Transverse colon (tissue), 3 donors: ENCODE results near the gene PRDX2.

Experiments used
- POLR2A ChIP-seq: fragments of 450-650 bp; IDR thresholded peaks from one replicate; pipeline ENCODE4 v1.6.1; 2016; ENCODE audit warnings: antibody characterized with exemption, mild to moderate bottlenecking, moderate library complexity
- TF ChIP-seq, protein P1 (sequence below), 5 experiments: fragments of 200-600 bp in 3 of 5; fragments of 450-650 bp in 2 of 5; sonication (generic) in 3 of 5; IDR thresholded peaks; 1 replicate in 2 of 5; 2 replicates in 3 of 5; pipeline ENCODE4 v1.5.1; 2016 to 2017; ENCODE audit warnings: antibody characterized with exemption in 5 of 5, inconsistent platforms in 3 of 5, mild to moderate bottlenecking in 2 of 5, moderate library complexity in 1 of 5

- no peak for TF ChIP-seq POLR2A
- TF ChIP-seq, protein P1, sequence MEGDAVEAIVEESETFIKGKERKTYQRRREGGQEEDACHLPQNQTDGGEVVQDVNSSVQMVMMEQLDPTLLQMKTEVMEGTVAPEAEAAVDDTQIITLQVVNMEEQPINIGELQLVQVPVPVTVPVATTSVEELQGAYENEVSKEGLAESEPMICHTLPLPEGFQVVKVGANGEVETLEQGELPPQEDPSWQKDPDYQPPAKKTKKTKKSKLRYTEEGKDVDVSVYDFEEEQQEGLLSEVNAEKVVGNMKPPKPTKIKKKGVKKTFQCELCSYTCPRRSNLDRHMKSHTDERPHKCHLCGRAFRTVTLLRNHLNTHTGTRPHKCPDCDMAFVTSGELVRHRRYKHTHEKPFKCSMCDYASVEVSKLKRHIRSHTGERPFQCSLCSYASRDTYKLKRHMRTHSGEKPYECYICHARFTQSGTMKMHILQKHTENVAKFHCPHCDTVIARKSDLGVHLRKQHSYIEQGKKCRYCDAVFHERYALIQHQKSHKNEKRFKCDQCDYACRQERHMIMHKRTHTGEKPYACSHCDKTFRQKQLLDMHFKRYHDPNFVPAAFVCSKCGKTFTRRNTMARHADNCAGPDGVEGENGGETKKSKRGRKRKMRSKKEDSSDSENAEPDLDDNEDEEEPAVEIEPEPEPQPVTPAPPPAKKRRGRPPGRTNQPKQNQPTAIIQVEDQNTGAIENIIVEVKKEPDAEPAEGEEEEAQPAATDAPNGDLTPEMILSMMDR (IDR thresholded peaks at IDR 0.05), result peak in 3 of 5 experiments; percentile 19 to 36 (median 36)
Measured at GRCh38 chr19:12825254-12826131, 23.9 kb upstream of the PRDX2 start.
